ENCODE measurements around the gene XRN2.

- TF ChIP-seq CTCF (IDR thresholded peaks at IDR 0.05) = no peak
- TF ChIP-seq POLR2A (IDR thresholded peaks at IDR 0.05) = no peak
These were observed 22.2 kb downstream of the XRN2 start for GRCh38 chr20:21325296-21325695.

All from adrenal gland (tissue), 5 donors.